K562 (cell line): Measurements from ENCODE around the gene AQP4.

ENCODE experiments used
- CHD2 ChIP-seq: IDR thresholded peaks from 2 replicates; pipeline ENCODE4 v1.6.1; 2011; ENCODE audit warnings: low read depth, low read length
- CREB3L1 ChIP-seq: fragments of 450-650 bp; IDR thresholded peaks from 2 replicates; pipeline ENCODE4 v1.6.1; 2014; ENCODE audit warnings: low read depth, mild to moderate bottlenecking, moderate library complexity, borderline replicate concordance
- FIP1L1 ChIP-seq: fragments of 200-400 bp; formaldehyde crosslinking; IDR thresholded peaks from 2 replicates; pipeline ENCODE4 v1.6.1; 2018; ENCODE audit warnings: mild to moderate bottlenecking, low read depth, low read length; ENCODE audit not compliant: poor library complexity, severe bottlenecking
- KLF6 ChIP-seq: fragments of 250-450 bp; sonication (Bioruptor Pico); IDR thresholded peaks from 2 replicates; pipeline ENCODE4 v1.4.0; 2020; ENCODE audit warnings: mild to moderate bottlenecking, moderate library complexity, borderline replicate concordance
- MAFF ChIP-seq: IDR thresholded peaks from 2 replicates; pipeline ENCODE4 v1.6.1; 2012; ENCODE audit warnings: low read length, improper control_type of control experiment
- RAD21 ChIP-seq, 2 experiments: fragments of 250-450 bp in 1 of 2; fragments of 450-650 bp in 1 of 2; sonication (Bioruptor Pico) in 1 of 2; formaldehyde crosslinking in 1 of 2; IDR thresholded peaks in 1 of 2; conservative IDR thresholded peaks in 1 of 2; 2 replicates each; pipeline versions ENCODE4 v1.4.0 to v1.8.0; 2020 to 2022; ENCODE audit warnings: mild to moderate bottlenecking in 2 of 2, moderate library complexity in 1 of 2
- SMAD4 ChIP-seq: fragments of 250-450 bp; sonication (Bioruptor Pico); conservative IDR thresholded peaks from 2 replicates; pipeline ENCODE4 v1.8.0; 2021; ENCODE audit warnings: inconsistent platforms, mild to moderate bottlenecking, moderate library complexity
- USF2 ChIP-seq: sonication (generic); formaldehyde crosslinking; IDR thresholded peaks from 2 replicates; pipeline ENCODE4 v1.5.0; 2020; ENCODE audit warnings: missing genetic modification reagents
- ZNF121 ChIP-seq: sonication (generic); formaldehyde crosslinking; conservative IDR thresholded peaks from 2 replicates; pipeline ENCODE4 v1.8.0; 2022; ENCODE audit warnings: missing genetic modification reagents
- ZNF3 ChIP-seq: fragments of 250-450 bp; sonication (Bioruptor Pico); IDR thresholded peaks from 2 replicates; pipeline ENCODE4 v1.5.0; 2021; ENCODE audit warnings: mild to moderate bottlenecking, moderate library complexity
- TF ChIP-seq, protein P1 (sequence below): IDR thresholded peaks from 2 replicates; pipeline ENCODE4 v1.6.1; 2016; ENCODE audit warnings: missing genetic modification characterization, missing compliant biosample characterization
- TF ChIP-seq, protein P2 (sequence below), 3 experiments: IDR thresholded peaks in 2 of 3; conservative IDR thresholded peaks in 1 of 3; 2 replicates each; pipeline ENCODE4 v1.5.1; 2011 to 2012; ENCODE audit warnings: low read length in 3 of 3, mild to moderate bottlenecking in 3 of 3, control low read depth in 2 of 3, improper control_type of control experiment in 1 of 3, inconsistent platforms in 1 of 3, low read depth in 1 of 3, mixed read lengths in 1 of 3, moderate library complexity in 1 of 3; ENCODE audit not compliant: insufficient read depth in 2 of 3
- TF ChIP-seq, protein P3 (sequence below): conservative IDR thresholded peaks from 2 replicates; pipeline ENCODE4 v1.6.1; 2011; ENCODE audit warnings: low read depth, mild to moderate bottlenecking, low read length; ENCODE audit not compliant: control insufficient read depth

GRCh38 chr18:26853401-26853800 is 12.1 kb downstream of the AQP4 start:
- TF ChIP-seq FIP1L1 (no peak), CHD2 (no peak), SMAD4 (CRISPR knock-in tag) (no peak), ZNF121 (CRISPR knock-in tag) (no peak), CREB3L1 (no peak), MAFF (no peak), KLF6 (CRISPR knock-in tag) (no peak), ZNF3 (no peak), RAD21 (CRISPR knock-in tag; conservative IDR thresholded peaks at IDR 0.05 in 1 of 2, IDR thresholded peaks at IDR 0.05 in 1 of 2) (no peak), USF2 (no peak)
- TF ChIP-seq, protein P1, sequence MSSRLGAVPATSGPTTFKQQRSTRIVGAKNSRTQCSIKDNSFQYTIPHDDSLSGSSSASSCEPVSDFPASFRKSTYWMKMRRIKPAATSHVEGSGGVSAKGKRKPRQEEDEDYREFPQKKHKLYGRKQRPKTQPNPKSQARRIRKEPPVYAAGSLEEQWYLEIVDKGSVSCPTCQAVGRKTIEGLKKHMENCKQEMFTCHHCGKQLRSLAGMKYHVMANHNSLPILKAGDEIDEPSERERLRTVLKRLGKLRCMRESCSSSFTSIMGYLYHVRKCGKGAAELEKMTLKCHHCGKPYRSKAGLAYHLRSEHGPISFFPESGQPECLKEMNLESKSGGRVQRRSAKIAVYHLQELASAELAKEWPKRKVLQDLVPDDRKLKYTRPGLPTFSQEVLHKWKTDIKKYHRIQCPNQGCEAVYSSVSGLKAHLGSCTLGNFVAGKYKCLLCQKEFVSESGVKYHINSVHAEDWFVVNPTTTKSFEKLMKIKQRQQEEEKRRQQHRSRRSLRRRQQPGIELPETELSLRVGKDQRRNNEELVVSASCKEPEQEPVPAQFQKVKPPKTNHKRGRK (tag): no peak
- TF ChIP-seq, protein P2, sequence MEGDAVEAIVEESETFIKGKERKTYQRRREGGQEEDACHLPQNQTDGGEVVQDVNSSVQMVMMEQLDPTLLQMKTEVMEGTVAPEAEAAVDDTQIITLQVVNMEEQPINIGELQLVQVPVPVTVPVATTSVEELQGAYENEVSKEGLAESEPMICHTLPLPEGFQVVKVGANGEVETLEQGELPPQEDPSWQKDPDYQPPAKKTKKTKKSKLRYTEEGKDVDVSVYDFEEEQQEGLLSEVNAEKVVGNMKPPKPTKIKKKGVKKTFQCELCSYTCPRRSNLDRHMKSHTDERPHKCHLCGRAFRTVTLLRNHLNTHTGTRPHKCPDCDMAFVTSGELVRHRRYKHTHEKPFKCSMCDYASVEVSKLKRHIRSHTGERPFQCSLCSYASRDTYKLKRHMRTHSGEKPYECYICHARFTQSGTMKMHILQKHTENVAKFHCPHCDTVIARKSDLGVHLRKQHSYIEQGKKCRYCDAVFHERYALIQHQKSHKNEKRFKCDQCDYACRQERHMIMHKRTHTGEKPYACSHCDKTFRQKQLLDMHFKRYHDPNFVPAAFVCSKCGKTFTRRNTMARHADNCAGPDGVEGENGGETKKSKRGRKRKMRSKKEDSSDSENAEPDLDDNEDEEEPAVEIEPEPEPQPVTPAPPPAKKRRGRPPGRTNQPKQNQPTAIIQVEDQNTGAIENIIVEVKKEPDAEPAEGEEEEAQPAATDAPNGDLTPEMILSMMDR (IDR thresholded peaks at IDR 0.05 in 2 of 3, conservative IDR thresholded peaks at IDR 0.05 in 1 of 3; ENCODE audit: insufficient read depth in 2 of 3, low read depth in 1 of 3, low read length in 3 of 3): no peak
- TF ChIP-seq, protein P3, sequence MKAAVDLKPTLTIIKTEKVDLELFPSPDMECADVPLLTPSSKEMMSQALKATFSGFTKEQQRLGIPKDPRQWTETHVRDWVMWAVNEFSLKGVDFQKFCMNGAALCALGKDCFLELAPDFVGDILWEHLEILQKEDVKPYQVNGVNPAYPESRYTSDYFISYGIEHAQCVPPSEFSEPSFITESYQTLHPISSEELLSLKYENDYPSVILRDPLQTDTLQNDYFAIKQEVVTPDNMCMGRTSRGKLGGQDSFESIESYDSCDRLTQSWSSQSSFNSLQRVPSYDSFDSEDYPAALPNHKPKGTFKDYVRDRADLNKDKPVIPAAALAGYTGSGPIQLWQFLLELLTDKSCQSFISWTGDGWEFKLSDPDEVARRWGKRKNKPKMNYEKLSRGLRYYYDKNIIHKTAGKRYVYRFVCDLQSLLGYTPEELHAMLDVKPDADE: no peak
